Panc1 (cell line): ENCODE results near the gene LDLRAD4. TPM values are rescaled to one million over a fixed set of nuclear protein-coding genes. Genes with fewer than 3 reads are reported as not detected.
"Not testable (repeated sequence)": the region's sequence is repeated elsewhere in the genome, so short reads cannot be mapped to it uniquely, and the experiment has no call there.

Experiments
- ATAC-seq: fragments of 200-7000 bp; cut with Tn5 transposase; 2 replicates; pipeline ENCODE4 v1.9.1; 2020; ENCODE audit warnings: mild to moderate bottlenecking, moderate library complexity
- BruUV-seq: library from RNA; stranded (reverse); fragments of 400-500 nt; replicated peaks from 2 replicates; lab custom pipeline; 2021; lab: Mats Ljungman, UMichigan
- CTCF ChIA-PET: fragments of 300-600 bp; sonication (Branson Sonifier 250); formaldehyde crosslinking; loops from one replicate; lab custom pipeline; 2022; ENCODE audit warnings: antibody characterized with exemption; lab: Charles Lee
- POLR2A ChIA-PET: fragments of 300-600 bp; sonication (Branson Sonifier 250); formaldehyde crosslinking; loops from one replicate; lab custom pipeline; 2022; ENCODE audit warnings: antibody characterized with exemption; lab: Charles Lee
- DNase-seq: peaks from one replicate; pipeline ENCODE4 v3.0.0-alpha.2; 2010; ENCODE audit warnings: low read depth, low spot score
- H3K27ac ChIP-seq: 2 replicates; pipeline ENCODE4 v1.5.1; 2011; ENCODE audit warnings: mild to moderate bottlenecking, low read length, inconsistent platforms
- H3K27me3 ChIP-seq: fragments of 200-500 bp; sonication (Bioruptor generic); 2 replicates; pipeline ENCODE4 v1.6.0; 2014; ENCODE audit warnings: low read length, inconsistent platforms; ENCODE audit not compliant: control insufficient read depth, insufficient read depth
- H3K36me3 ChIP-seq: fragments of 200-500 bp; sonication (Bioruptor generic); 2 replicates; pipeline ENCODE4 v1.5.1; 2014; ENCODE audit warnings: inconsistent platforms, mild to moderate bottlenecking, low read length, moderate library complexity; ENCODE audit not compliant: control insufficient read depth, insufficient read depth
- H3K4me1 ChIP-seq: 2 replicates; pipeline ENCODE4 v1.5.1; 2011; ENCODE audit warnings: inconsistent platforms, mild to moderate bottlenecking, low read length, moderate library complexity; ENCODE audit not compliant: control insufficient read depth, insufficient read depth
- H3K4me3 ChIP-seq, 2 experiments: 2 replicates each; pipeline ENCODE4 v1.5.1; 2011 to 2012; ENCODE audit warnings: low read depth in 2 of 2, low read length in 2 of 2, mild to moderate bottlenecking in 2 of 2, inconsistent platforms in 1 of 2, moderate library complexity in 1 of 2
- H3K9me3 ChIP-seq: fragments of 200-500 bp; sonication (Bioruptor generic); 2 replicates; pipeline ENCODE4 v1.5.1; 2014; ENCODE audit warnings: low read depth, mild to moderate bottlenecking, inconsistent platforms, low read length, moderate library complexity; ENCODE audit not compliant: control insufficient read depth, insufficient read depth
- POLR2AphosphoS5 ChIP-seq: IDR thresholded peaks from 2 replicates; pipeline ENCODE4 v1.6.1; 2012; ENCODE audit warnings: mild to moderate bottlenecking, low read depth, low read length, moderate library complexity
- SIN3A ChIP-seq: IDR thresholded peaks from 2 replicates; pipeline ENCODE4 v1.6.1; 2012; ENCODE audit warnings: low read depth, mild to moderate bottlenecking, low read length, moderate library complexity, borderline replicate concordance; ENCODE audit not compliant: insufficient read depth
- TCF7L2 ChIP-seq: IDR thresholded peaks from 2 replicates; pipeline ENCODE4 v1.6.1; 2011; ENCODE audit warnings: mild to moderate bottlenecking, low read depth, low read length, inconsistent platforms
- in situ Hi-C: cut with HindIII; loops from 2 replicates; pipeline ENCODE4 v1.10.0; 2016; ENCODE audit warnings: low sequenced_read_pairs, low pct_unique_long_range_greater_than_20kb
- intact Hi-C: fragments of 100-400 bp; cut with micrococcal nuclease; formaldehyde crosslinking; loops from one replicate; pipeline ENCODE4 v1.10.0; 2022; ENCODE audit not compliant: unreplicated experiment
- total RNA-seq: library from RNA; stranded (reverse); gene quantifications from one replicate; pipeline ENCODE4 v1.2.1, GENCODE V29; 2021; ENCODE audit not compliant: unreplicated experiment
- TF ChIP-seq, protein P1 (sequence below), 2 experiments: IDR thresholded peaks; 2 replicates each; pipeline ENCODE4 v1.6.1; 2011 to 2012; ENCODE audit warnings: low read depth in 2 of 2, control low read depth in 1 of 2, low read length in 1 of 2, mild to moderate bottlenecking in 1 of 2, moderate library complexity in 1 of 2; ENCODE audit not compliant: insufficient read depth in 1 of 2
- TF ChIP-seq, protein P2 (sequence below): fragments of 450-650 bp; IDR thresholded peaks from 2 replicates; pipeline ENCODE4 v1.5.1; 2017; ENCODE audit warnings: mild to moderate bottlenecking

The LDLRAD4 gene
- total RNA-seq, 1 experiment from 2014 or later: 0.28 TPM

DNA sequence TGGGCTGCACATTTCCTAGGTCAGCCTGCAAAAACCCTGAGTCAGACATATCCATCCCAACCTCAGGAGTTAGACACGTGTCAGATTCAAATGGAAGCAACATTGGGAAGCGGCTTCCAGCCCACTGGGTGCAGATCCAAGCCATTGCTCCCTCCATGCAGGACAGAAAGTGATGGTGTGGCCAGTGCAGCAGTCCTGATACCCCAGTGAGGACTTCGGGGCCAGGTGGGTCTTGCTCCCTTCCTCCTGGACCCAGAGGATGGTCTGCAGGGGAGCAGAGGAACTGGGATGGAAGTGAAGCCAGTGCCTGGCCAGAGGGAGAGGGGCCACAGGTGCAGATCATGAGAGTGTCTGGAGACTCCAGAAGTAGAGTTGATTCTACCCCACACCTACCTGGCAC, 255.8 kb downstream of the LDLRAD4 start:
- H3K27me3 ChIP-seq: no peaks in the 10 kb centered on the region
- in situ Hi-C loops: no loop called here

DNA sequence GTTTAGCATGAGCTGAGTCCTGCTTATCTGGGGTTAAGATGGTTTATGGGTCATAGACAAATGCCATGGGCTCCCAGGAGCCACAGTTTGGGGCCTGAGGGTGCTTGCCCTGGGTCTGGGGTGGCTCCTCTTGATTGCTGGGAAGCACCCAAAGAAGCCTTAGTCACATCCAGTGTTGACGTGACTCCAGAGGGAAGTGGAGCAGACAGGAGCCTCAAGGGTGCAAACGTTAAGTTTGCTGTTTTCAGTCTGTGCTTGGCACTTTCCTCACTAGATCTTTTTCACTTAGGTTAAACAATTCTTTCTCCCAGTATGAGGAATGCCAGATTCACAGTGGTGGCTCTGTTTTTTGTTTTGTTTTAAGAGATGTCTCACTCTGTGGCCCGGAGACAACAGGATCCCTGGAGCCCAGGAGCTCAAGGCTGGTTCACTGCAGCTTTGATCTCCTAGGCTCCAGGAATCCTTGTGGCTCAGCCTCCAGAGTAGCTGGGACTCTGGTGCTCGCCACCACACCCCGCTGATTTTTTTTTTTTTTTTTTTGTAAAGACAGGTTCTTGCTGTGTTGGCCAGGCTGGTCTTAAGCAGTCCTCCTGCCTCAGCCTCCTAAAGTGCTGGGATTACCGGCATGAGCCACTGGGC, 256.5 kb downstream of the LDLRAD4 start:
- H3K27me3 ChIP-seq: no peaks in the 10 kb centered on the region
- ChIA-PET POLR2A (no interaction called here), CTCF (no interaction called here)
- H3K36me3 ChIP-seq: no peaks in the 10 kb centered on the region
- in situ Hi-C loops (no loop called here), intact Hi-C loops (no loop called here)
- no peak for ATAC-seq
- no peak overlapping the region for H3K4me3 ChIP-seq
- no peaks in the 10 kb centered on the region for H3K4me1 ChIP-seq
- no peak overlapping the region for H3K27ac ChIP-seq
- TF ChIP-seq POLR2AphosphoS5 (no peak), TCF7L2 (no peak), SIN3A (no peak)
- TF ChIP-seq, protein P1, sequence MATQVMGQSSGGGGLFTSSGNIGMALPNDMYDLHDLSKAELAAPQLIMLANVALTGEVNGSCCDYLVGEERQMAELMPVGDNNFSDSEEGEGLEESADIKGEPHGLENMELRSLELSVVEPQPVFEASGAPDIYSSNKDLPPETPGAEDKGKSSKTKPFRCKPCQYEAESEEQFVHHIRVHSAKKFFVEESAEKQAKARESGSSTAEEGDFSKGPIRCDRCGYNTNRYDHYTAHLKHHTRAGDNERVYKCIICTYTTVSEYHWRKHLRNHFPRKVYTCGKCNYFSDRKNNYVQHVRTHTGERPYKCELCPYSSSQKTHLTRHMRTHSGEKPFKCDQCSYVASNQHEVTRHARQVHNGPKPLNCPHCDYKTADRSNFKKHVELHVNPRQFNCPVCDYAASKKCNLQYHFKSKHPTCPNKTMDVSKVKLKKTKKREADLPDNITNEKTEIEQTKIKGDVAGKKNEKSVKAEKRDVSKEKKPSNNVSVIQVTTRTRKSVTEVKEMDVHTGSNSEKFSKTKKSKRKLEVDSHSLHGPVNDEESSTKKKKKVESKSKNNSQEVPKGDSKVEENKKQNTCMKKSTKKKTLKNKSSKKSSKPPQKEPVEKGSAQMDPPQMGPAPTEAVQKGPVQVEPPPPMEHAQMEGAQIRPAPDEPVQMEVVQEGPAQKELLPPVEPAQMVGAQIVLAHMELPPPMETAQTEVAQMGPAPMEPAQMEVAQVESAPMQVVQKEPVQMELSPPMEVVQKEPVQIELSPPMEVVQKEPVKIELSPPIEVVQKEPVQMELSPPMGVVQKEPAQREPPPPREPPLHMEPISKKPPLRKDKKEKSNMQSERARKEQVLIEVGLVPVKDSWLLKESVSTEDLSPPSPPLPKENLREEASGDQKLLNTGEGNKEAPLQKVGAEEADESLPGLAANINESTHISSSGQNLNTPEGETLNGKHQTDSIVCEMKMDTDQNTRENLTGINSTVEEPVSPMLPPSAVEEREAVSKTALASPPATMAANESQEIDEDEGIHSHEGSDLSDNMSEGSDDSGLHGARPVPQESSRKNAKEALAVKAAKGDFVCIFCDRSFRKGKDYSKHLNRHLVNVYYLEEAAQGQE (IDR thresholded peaks at IDR 0.05; ENCODE audit: insufficient read depth in 1 of 2, low read depth in 2 of 2, low read length in 1 of 2): no peak
- TF ChIP-seq, protein P2, sequence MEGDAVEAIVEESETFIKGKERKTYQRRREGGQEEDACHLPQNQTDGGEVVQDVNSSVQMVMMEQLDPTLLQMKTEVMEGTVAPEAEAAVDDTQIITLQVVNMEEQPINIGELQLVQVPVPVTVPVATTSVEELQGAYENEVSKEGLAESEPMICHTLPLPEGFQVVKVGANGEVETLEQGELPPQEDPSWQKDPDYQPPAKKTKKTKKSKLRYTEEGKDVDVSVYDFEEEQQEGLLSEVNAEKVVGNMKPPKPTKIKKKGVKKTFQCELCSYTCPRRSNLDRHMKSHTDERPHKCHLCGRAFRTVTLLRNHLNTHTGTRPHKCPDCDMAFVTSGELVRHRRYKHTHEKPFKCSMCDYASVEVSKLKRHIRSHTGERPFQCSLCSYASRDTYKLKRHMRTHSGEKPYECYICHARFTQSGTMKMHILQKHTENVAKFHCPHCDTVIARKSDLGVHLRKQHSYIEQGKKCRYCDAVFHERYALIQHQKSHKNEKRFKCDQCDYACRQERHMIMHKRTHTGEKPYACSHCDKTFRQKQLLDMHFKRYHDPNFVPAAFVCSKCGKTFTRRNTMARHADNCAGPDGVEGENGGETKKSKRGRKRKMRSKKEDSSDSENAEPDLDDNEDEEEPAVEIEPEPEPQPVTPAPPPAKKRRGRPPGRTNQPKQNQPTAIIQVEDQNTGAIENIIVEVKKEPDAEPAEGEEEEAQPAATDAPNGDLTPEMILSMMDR: no peak
- no TSS peak for BruUV-seq
- DNase-seq: no peak
- H3K9me3 ChIP-seq: no peaks in the 10 kb centered on the region

More for the DNA sequence above, 255.8 kb downstream of the LDLRAD4 start:
- no peak for DNase-seq
- TF ChIP-seq TCF7L2 (no peak), SIN3A (no peak)
- TF ChIP-seq, protein P1 (IDR thresholded peaks at IDR 0.05; ENCODE audit: insufficient read depth in 1 of 2, low read depth in 2 of 2, low read length in 1 of 2): no peak
- TF ChIP-seq, protein P2: no peak
- H3K4me3 ChIP-seq: no peak overlapping the region
- no peak for ATAC-seq
- intact Hi-C loops: no loop called here
- no peak overlapping the region for H3K27ac ChIP-seq
- no peaks in the 10 kb centered on the region for H3K36me3 ChIP-seq
- no peaks in the 10 kb centered on the region for H3K9me3 ChIP-seq
- ChIA-PET CTCF (no interaction called here), POLR2A (no interaction called here)
- BruUV-seq: no TSS peak
- no peaks in the 10 kb centered on the region for H3K4me1 ChIP-seq

DNA sequence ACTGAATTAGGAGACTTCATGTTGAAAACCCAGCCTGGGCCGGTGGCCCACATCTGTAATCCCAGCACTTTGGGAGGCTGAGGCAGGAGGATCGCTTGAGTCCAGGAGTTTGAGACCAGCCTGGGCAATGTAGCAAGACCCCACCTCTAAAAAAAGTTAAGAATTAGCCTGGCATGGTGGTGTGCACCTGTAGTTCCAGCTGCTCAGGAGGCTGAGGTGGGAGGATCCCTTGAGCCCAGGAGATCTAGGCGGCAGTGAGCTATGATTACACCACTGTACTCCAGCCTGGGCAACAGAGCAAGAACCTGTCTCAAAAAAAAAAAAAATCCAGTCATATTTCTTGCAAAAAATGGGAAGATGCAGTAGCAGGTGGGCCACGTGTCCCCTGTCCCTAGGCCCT, 257.8 kb downstream of the LDLRAD4 start:
- BruUV-seq, H3K4me3 ChIP-seq, intact Hi-C loops, in situ Hi-C loops, H3K27me3 ChIP-seq, ATAC-seq, DNase-seq, H3K36me3 ChIP-seq, H3K9me3 ChIP-seq, H3K27ac ChIP-seq, POLR2A ChIA-PET, H3K4me1 ChIP-seq, CTCF ChIA-PET: not testable (repeated sequence)
